VCaP (cell line): Measurements from ENCODE around the gene PTBP2.

Experiments
- H3K27ac ChIP-seq: fragments of 450-650 bp; 2 replicates; pipeline ENCODE4 v1.5.1; 2017
- CTCF ChIP-seq: fragments of 450-650 bp; conservative IDR thresholded peaks from 2 replicates; pipeline ENCODE4 v1.5.1; 2017; ENCODE audit warnings: mild to moderate bottlenecking, moderate library complexity

Gene PTBP2

GRCh38 chr1:96730574-96731298 lies 9.2 kb downstream of the PTBP2 start:
- TF ChIP-seq CTCF, result no peak
- H3K27ac ChIP-seq, result no peak overlapping the region

- H3K27ac ChIP-seq, result no peak overlapping the region
- TF ChIP-seq CTCF, result no peak
These were observed 19.8 kb downstream of the PTBP2 start for GRCh38 chr1:96741335-96741734.

DNA sequence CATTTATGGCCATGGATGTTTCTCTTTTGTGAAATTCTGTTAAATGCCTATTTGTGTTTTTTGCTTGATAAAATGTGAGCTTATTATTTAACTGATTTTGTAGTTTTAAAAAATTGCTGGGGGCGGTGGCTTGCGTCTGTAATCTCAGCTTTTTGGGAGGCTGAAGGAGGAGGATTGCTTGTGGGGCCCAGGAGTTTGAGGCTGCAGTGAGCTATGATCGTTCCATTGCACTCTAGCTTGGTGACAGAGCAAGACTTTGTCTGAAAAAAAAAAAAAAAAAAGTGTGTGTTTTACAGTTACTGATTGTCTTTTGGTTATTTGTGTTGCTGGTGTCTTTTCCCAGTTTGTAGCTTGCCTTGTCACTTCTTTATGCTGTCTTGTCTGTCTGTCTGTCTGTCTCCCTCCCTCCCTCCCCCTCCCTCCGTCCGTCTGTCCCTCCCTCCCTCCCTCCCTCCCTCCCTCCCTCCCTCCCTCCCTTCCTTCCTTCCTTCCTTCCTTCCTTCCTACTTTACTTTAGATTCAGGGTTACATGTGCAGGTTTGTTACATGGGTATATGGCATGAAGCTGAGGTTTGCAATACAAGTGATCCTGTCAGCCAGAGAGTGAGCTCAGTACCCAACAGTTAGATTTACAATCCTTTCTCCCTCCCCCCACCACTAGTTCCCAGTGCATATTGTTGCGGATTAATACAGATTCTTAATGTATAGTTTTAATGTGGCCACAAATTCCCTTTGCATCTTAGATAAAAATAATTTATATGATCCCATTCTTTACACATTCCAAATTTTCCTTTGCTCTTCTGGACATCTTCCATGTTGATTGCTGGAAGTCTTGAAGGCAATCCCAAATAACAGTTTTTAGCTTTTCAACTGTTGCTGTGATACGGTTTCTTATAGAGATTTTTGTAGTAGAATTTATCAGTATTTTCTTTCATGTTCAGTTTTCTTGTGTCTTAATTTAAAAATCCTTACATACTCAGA lies 25.1 kb downstream of the PTBP2 start:
- H3K27ac ChIP-seq, result no peak overlapping the region
- no peak for TF ChIP-seq CTCF

DNA sequence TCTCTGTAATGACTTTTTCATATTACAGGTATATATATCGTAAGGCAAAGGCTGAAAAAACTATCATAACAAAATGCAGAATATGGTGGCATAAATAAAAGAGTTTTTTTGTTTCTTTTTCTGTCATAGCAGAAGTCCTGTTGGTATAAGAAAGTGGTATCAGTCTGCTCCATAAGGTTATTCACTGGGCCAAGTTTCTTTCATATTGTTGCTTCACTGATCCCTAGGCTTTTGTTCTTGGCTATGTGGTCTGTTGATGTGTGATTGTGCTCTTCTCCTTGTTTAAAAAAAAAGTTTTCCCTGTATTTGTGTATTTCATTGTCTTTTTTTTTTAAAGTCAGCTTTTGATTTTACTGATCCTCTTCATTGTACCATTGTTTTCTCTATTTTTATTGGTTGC lies 26.0 kb downstream of the PTBP2 start:
- H3K27ac ChIP-seq, result no peak overlapping the region
- no peak for TF ChIP-seq CTCF

GRCh38 chr1:96748078-96748477 lies 26.5 kb downstream of the PTBP2 start:
- H3K27ac ChIP-seq, result no peak overlapping the region
- TF ChIP-seq CTCF, result no peak

DNA sequence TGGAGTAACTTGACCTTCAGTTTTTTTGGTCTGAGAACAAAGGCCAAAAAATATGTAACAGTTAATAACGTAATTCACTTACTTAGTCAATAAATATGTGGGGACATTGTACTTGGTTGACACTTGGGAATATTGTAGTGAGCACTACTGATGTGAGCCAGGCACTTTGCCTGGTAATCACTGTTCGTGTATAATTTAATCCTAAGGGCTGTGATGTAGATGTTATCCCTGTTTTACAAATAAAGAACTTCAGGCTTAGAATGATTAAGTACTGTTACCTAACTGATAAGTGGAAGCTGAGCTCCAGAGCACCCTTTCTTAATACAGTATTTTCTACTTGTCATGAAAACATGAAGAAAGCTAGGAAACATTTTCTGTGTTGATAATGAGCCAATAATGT lies 28.0 kb downstream of the PTBP2 start:
- H3K27ac ChIP-seq, result no peak overlapping the region
- TF ChIP-seq CTCF, result no peak

DNA sequence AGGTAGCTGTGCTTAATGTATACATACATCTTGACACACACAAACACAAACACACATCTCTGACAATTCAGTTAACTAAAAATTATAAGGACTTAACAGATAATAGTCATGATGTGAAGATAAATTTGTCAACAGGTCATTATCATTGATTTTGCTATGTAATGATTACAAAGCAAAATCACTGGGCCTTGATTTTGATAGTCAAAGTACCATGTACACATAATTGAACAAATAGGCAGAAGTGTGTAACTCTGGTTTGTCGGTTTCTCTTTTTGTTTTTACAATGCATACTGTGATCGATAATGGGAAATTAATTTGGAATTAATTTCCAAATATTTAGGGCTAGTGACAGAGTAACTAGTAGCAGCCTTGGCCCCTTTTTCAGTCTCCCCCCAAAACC lies 30.8 kb downstream of the PTBP2 start:
- no peak overlapping the region for H3K27ac ChIP-seq

More for the DNA sequence above, 30.8 kb downstream of the PTBP2 start:
- TF ChIP-seq CTCF, result no peak
